Spleen (tissue), 11 donors: Measurements from ENCODE around the gene ATXN3L. TPM values are rescaled to one million over a fixed set of nuclear protein-coding genes. Genes with fewer than 3 reads are reported as not detected.

ENCODE experiments used
- DNase-seq: peaks from one replicate; pipeline ENCODE4 v3.0.0-alpha.2; 2020
- H3K27ac ChIP-seq, 8 donors: fragments of 200-600 bp; sonication (generic) in 7 of 8; 1 replicate in 4 of 8; 2 replicates in 4 of 8; pipeline versions ENCODE4 v1.5.0 to v1.8.0; 2016 to 2021; ENCODE audit warnings: inconsistent platforms in 4 of 8, mild to moderate bottlenecking in 4 of 8, moderate library complexity in 1 of 8
- H3K27me3 ChIP-seq, 7 donors: fragments of 200-600 bp; sonication (generic) in 6 of 7; replicated peaks in 1 of 7; 1 replicate in 4 of 7; 2 replicates in 3 of 7; pipeline versions ENCODE4 v1.5.0 to v1.8.0; 2016 to 2021; ENCODE audit warnings: inconsistent platforms in 3 of 7, mild to moderate bottlenecking in 1 of 7
- H3K36me3 ChIP-seq, 6 donors: fragments of 200-600 bp; sonication (generic) in 5 of 6; 1 replicate in 4 of 6; 2 replicates in 2 of 6; pipeline versions ENCODE4 v1.5.0 to v1.8.0; 2016 to 2021; ENCODE audit warnings: inconsistent platforms in 2 of 6
- H3K4me1 ChIP-seq, 6 donors: fragments of 200-600 bp; sonication (generic) in 5 of 6; 1 replicate in 3 of 6; 2 replicates in 3 of 6; pipeline versions ENCODE4 v1.5.0 to v1.8.0; 2016 to 2021; ENCODE audit warnings: inconsistent platforms in 3 of 6
- H3K4me3 ChIP-seq, 8 donors: fragments of 200-600 bp; sonication (generic) in 7 of 8; 1 replicate in 4 of 8; 2 replicates in 4 of 8; pipeline versions ENCODE4 v1.5.0 to v1.8.0; 2016 to 2021; ENCODE audit warnings: inconsistent platforms in 4 of 8, mild to moderate bottlenecking in 4 of 8, moderate library complexity in 2 of 8
- H3K9me3 ChIP-seq, 8 donors: fragments of 200-600 bp; sonication (generic) in 7 of 8; 1 replicate in 4 of 8; 2 replicates in 4 of 8; pipeline versions ENCODE4 v1.5.0 to v1.8.0; 2016 to 2021; ENCODE audit warnings: inconsistent platforms in 4 of 8
- POLR2A ChIP-seq, 3 donors: fragments of 450-650 bp; IDR thresholded peaks; one replicate each; pipeline ENCODE4 v1.5.1; 2017; ENCODE audit warnings: antibody characterized with exemption in 3 of 3, mild to moderate bottlenecking in 1 of 3
- POLR2AphosphoS5 ChIP-seq, 3 donors: sonication (generic); formaldehyde crosslinking; IDR thresholded peaks; one replicate each; pipeline ENCODE4 v1.5.1; 2017; ENCODE audit warnings: antibody characterized with exemption in 3 of 3
- WGBS, 5 donors: extraction: QIAGEN DNeasy Blood & Tissue Kit in 3 of 5; methylation state at CpG; one replicate each; pipeline versions ENCODE4 v1.1.5 to v1.1.7; 2013 to 2018; 5-methylcytosine and 5-hydroxymethylcytosine counted together
- intact Hi-C: fragments of 100-400 bp; cut with DNase I; formaldehyde crosslinking; loops from one replicate; pipeline ENCODE4 v1.15.0; 2023; ENCODE audit warnings: low total_unique reads
- polyA plus RNA-seq, 3 donors: library from polyadenylated mRNA; stranded (reverse); fragments of 200-250 nt; gene quantifications; one replicate each; pipeline ENCODE4 v1.2.1, GENCODE V29; 2013
- total RNA-seq, 7 donors: library from RNA; depleted of rRNA in 3 of 7; stranded (reverse); fragments of >200 nt in 3 of 7; fragmentation: NEBNext Ultra II Directional in 4 of 7; extraction: Animal tissue kit (Norgen Biotek cat#: 25700) in 4 of 7; gene quantifications; one replicate each; pipeline versions ENCODE4 v1.1.0 to v1.2.1, GENCODE V29; 2016 to 2021
- TF ChIP-seq, protein P1 (sequence below), 11 experiments: fragments of 200-600 bp in 7 of 11; fragments of 450-650 bp in 4 of 11; sonication (generic) in 4 of 11; IDR thresholded peaks in 8 of 11; conservative IDR thresholded peaks in 3 of 11; 1 replicate in 7 of 11; 2 replicates in 4 of 11; pipeline versions ENCODE4 v1.4.0 to v1.8.0; 2016 to 2021; ENCODE audit warnings: antibody characterized with exemption in 11 of 11, inconsistent platforms in 4 of 11, mild to moderate bottlenecking in 1 of 11
- donor health status: healthy with polysubstance abuse.
- donor health status: DM: no; HTN: no; CAD: no; lungs with moderate emphysema.
- donor health status: DM: no; HTN: no; CAD: no.
- donor health status: Bipolar disorder and iron deficiency.
- donor health status: healthy.
- donor health status: DM: no; HTN: no; CAD: no.
- donor health status: DM: yes; HTN: yes; CAD: no.

The ATXN3L gene
- total and polyA plus RNA-seq, 10 donors = not detected

DNA sequence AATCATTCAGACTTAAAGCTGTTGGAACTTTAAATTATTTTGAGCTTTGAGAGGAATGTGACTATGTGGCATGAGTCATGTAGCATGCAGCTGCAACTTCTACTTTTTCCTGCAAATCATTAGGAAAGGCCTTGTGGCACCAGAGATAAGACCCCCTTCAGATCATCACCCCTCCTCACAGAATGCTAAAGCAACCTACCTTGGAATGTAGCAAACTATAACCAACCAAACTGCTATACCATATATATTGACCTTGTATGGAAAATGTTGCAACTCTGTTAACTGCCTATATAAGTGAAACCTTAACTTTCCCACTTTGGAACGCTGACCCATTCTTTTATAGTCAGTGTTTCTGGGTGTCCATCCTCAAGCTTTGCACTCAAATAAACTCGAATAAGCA, 32.0 kb downstream of the ATXN3L start:
- Histone ChIP-seq H3K27ac (no peak overlapping the region), H3K9me3 (peaks cover 0 to 19% (median 13%) of the 10 kb centered on the region in 8 donors), H3K4me1 (peaks cover 0 to 12% (median 2%) of the 10 kb centered on the region in 6 donors), H3K27me3 (no peaks in the 10 kb centered on the region), H3K36me3 (peaks cover 0 to 6% (median 0%) of the 10 kb centered on the region in 6 donors), H3K4me3 (no peak overlapping the region)
- intact Hi-C loops = no loop called here
- TF ChIP-seq, protein P1, sequence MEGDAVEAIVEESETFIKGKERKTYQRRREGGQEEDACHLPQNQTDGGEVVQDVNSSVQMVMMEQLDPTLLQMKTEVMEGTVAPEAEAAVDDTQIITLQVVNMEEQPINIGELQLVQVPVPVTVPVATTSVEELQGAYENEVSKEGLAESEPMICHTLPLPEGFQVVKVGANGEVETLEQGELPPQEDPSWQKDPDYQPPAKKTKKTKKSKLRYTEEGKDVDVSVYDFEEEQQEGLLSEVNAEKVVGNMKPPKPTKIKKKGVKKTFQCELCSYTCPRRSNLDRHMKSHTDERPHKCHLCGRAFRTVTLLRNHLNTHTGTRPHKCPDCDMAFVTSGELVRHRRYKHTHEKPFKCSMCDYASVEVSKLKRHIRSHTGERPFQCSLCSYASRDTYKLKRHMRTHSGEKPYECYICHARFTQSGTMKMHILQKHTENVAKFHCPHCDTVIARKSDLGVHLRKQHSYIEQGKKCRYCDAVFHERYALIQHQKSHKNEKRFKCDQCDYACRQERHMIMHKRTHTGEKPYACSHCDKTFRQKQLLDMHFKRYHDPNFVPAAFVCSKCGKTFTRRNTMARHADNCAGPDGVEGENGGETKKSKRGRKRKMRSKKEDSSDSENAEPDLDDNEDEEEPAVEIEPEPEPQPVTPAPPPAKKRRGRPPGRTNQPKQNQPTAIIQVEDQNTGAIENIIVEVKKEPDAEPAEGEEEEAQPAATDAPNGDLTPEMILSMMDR (IDR thresholded peaks at IDR 0.05 in 8 of 11, conservative IDR thresholded peaks at IDR 0.05 in 3 of 11) = no peak
- TF ChIP-seq POLR2A (IDR thresholded peaks at IDR 0.05) (no peak), POLR2AphosphoS5 (IDR thresholded peaks at IDR 0.05) (no peak)
- DNase-seq = no peak
- WGBS, 5 donors = 61 to 77% (median 72%) methylated on average over 2 of the region's 2 CpGs

DNA sequence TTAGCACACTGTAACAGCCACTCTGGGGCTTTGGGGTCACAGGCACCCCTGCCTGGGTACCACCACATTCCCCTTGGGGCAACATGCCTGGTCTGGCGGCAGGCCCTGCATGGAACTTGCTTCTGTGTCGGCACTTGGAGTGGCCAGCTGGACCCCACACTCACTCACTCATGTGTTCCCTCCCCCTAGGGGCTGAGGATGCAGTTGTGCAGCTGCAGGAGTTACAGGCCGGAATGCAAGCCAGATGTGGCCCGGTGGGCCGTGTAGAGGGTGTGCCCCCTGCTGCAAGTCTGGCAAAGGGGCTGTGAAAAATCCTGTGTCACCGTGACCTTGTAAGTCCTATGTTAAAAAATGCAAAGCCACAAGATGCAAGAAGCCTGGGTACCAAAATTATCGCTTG, 34.2 kb downstream of the ATXN3L start:
- intact Hi-C loops = no loop called here
- 92 to 97% (median 96%) methylated on average over 3 to 7 of the region's 7 CpGs for WGBS, 5 donors
- peaks cover 0 to 12% (median 2%) of the 10 kb centered on the region in 6 donors for H3K4me1 ChIP-seq
- H3K27ac ChIP-seq = no peak overlapping the region
- H3K4me3 ChIP-seq = no peak overlapping the region
- no peak for DNase-seq
- H3K9me3 ChIP-seq = peaks cover 0 to 19% (median 13%) of the 10 kb centered on the region in 8 donors
- H3K36me3 ChIP-seq = peaks cover 0 to 6% (median 0%) of the 10 kb centered on the region in 6 donors
- TF ChIP-seq POLR2A (IDR thresholded peaks at IDR 0.05) (no peak), POLR2AphosphoS5 (IDR thresholded peaks at IDR 0.05) (no peak)
- TF ChIP-seq, protein P1 (IDR thresholded peaks at IDR 0.05 in 8 of 11, conservative IDR thresholded peaks at IDR 0.05 in 3 of 11) = no peak
- H3K27me3 ChIP-seq = no peaks in the 10 kb centered on the region

DNA sequence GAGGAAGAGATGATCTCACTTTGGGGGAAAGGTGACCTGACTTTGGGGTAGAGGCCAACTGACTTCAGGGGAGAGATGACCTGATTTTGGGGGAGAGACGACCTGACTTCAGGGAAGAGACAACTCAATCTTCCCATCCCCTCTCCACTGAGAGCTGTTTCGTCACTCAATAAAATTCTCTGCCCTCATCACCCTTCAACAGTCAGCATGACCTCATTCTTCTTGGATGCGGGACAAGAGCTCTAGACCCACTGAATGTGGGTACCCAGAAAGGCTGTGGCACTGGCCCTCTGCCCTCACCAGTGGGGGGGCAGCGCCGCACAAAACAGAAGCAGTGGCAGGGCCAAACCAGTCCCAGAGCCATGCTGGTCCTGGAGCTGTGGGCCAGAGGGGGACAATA, 34.6 kb downstream of the ATXN3L start:
- Histone ChIP-seq H3K4me1 (peaks cover 0 to 12% (median 2%) of the 10 kb centered on the region in 6 donors), H3K9me3 (peaks cover 0 to 19% (median 13%) of the 10 kb centered on the region in 8 donors), H3K27ac (no peak overlapping the region), H3K4me3 (no peak overlapping the region), H3K27me3 (no peaks in the 10 kb centered on the region), H3K36me3 (peaks cover 0 to 6% (median 0%) of the 10 kb centered on the region in 6 donors)
- intact Hi-C loops = no loop called here
- DNase-seq = no peak
- 91 to 100% (median 96%) methylated on average over 3 to 5 of the region's 5 CpGs for WGBS, 5 donors
- TF ChIP-seq POLR2A (IDR thresholded peaks at IDR 0.05) (no peak), POLR2AphosphoS5 (IDR thresholded peaks at IDR 0.05) (no peak)
- TF ChIP-seq, protein P1 (IDR thresholded peaks at IDR 0.05 in 8 of 11, conservative IDR thresholded peaks at IDR 0.05 in 3 of 11) = no peak

DNA sequence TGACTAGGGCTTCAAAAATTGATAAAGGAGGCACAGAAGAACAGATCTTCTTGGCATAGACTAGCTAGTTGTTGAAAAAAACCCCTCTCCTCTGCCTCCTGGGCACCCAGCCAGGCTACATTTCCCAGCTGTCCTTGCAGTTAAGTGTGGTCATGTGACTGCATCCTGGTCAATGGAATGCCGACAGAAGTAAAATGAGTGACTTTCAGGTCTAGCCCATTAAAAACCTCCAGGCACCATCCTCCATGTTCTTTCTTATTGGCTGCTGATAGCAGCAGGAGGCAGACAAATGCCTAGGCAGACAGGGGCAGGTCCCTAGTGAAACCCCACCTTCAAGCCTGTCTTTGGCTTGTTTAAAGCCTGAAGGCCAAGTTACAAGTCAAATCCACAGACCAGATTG, 35.3 kb downstream of the ATXN3L start:
- H3K4me3 ChIP-seq = no peak overlapping the region
- intact Hi-C loops = no loop called here
- TF ChIP-seq, protein P1 (IDR thresholded peaks at IDR 0.05 in 8 of 11, conservative IDR thresholded peaks at IDR 0.05 in 3 of 11) = no peak
- no peak for TF ChIP-seq POLR2AphosphoS5 (IDR thresholded peaks at IDR 0.05)
- no peak for TF ChIP-seq POLR2A (IDR thresholded peaks at IDR 0.05)
- peaks cover 0 to 12% (median 2%) of the 10 kb centered on the region in 6 donors for H3K4me1 ChIP-seq
- peaks cover 0 to 6% (median 0%) of the 10 kb centered on the region in 6 donors for H3K36me3 ChIP-seq
- H3K27me3 ChIP-seq = no peaks in the 10 kb centered on the region
- no peak overlapping the region for H3K27ac ChIP-seq
- H3K9me3 ChIP-seq = peaks cover 0 to 19% (median 13%) of the 10 kb centered on the region in 8 donors
- whole genome bisulfite sequencing, 5 donors = 50 to 81% (median 67%) methylated on average over 1 of the region's 1 CpG; no CpG with 5 or more reads in 1 of the 5 donors
- no peak for DNase-seq
